CD4-positive, alpha-beta T cell treated with Interleukin-4 for 1 hour (primary cell): ENCODE measurements around the gene SPATS2.
"Not testable (repeated sequence)": the region's sequence is repeated elsewhere in the genome, so short reads cannot be mapped to it uniquely, and the experiment has no call there.

Source experiments
- DNase-seq, 2 donors: peaks; one replicate each; pipeline ENCODE4 v3.0.0-alpha.2; 2020 to 2022

The SPATS2 gene

GRCh38 chr12:49414364-49414763 lies 47.1 kb downstream of the SPATS2 start:
- no peak for DNase-seq

GRCh38 chr12:49415521-49415970 lies 48.3 kb downstream of the SPATS2 start:
- no peak for DNase-seq

- no peak for DNase-seq
These were observed 49.6 kb downstream of the SPATS2 start for GRCh38 chr12:49416892-49417291.

GRCh38 chr12:49417558-49417957 lies 50.3 kb downstream of the SPATS2 start:
- no peak for DNase-seq

- DNase-seq, result no peak
These were observed 53.3 kb downstream of the SPATS2 start for GRCh38 chr12:49420556-49420955.

- no peak for DNase-seq
These were observed 54.9 kb downstream of the SPATS2 start for GRCh38 chr12:49422114-49422513.

- DNase-seq, result no peak
These were observed 61.5 kb downstream of the SPATS2 start for GRCh38 chr12:49428793-49429192.

GRCh38 chr12:49432616-49433015 lies 65.4 kb downstream of the SPATS2 start:
- no peak for DNase-seq

- DNase-seq, result not testable (repeated sequence)
These were observed 69.5 kb downstream of the SPATS2 start for GRCh38 chr12:49436799-49437198.

GRCh38 chr12:49439042-49439441 lies 71.8 kb downstream of the SPATS2 start:
- DNase-seq, result no peak

- no peak for DNase-seq
These were observed 72.8 kb downstream of the SPATS2 start for GRCh38 chr12:49440035-49440434.

GRCh38 chr12:49442915-49443314 lies 75.7 kb downstream of the SPATS2 start:
- no peak for DNase-seq

- DNase-seq, result no peak
These were observed 79.3 kb downstream of the SPATS2 start for GRCh38 chr12:49446571-49446970.

- no peak for DNase-seq
These were observed 81.6 kb downstream of the SPATS2 start for GRCh38 chr12:49448858-49449257.

- DNase-seq, result no peak
These were observed 84.4 kb downstream of the SPATS2 start for GRCh38 chr12:49451468-49452259.

GRCh38 chr12:49455501-49455900 lies 88.2 kb downstream of the SPATS2 start:
- no peak for DNase-seq

GRCh38 chr12:49456131-49456679 lies 88.9 kb downstream of the SPATS2 start:
- no peak for DNase-seq

- no peak for DNase-seq
These were observed 91.6 kb downstream of the SPATS2 start for GRCh38 chr12:49458816-49459215.

GRCh38 chr12:49461221-49461620 lies 94.0 kb downstream of the SPATS2 start:
- DNase-seq, result no peak

- no peak for DNase-seq
These were observed 95.0 kb downstream of the SPATS2 start for GRCh38 chr12:49462083-49462744.

- no peak for DNase-seq
These were observed 97.9 kb downstream of the SPATS2 start for GRCh38 chr12:49465132-49465531.

- DNase-seq, result no peak
These were observed 103.7 kb downstream of the SPATS2 start for GRCh38 chr12:49470986-49471385.

- no peak for DNase-seq
These were observed 104.3 kb downstream of the SPATS2 start for GRCh38 chr12:49471557-49471956.

- DNase-seq, result no peak
These were observed 108.8 kb downstream of the SPATS2 start for GRCh38 chr12:49476091-49476490.
